Calu3 (cell line): ENCODE data around the gene SCYGR3. TPM values are rescaled to one million over a fixed set of nuclear protein-coding genes. Genes with fewer than 3 reads are reported as not detected.

Source experiments
- BruUV-seq: library from RNA; stranded (reverse); fragments of 400-500 nt; replicated peaks from 2 replicates; lab custom pipeline; 2021; lab: Mats Ljungman, UMichigan
- CTCF ChIA-PET: fragments of 300-600 bp; sonication (Branson Sonifier 250); formaldehyde crosslinking; loops from one replicate; lab custom pipeline; 2022; ENCODE audit warnings: antibody characterized with exemption; lab: Charles Lee
- DNase-seq: peaks from one replicate; pipeline ENCODE4 v3.0.0; 2022
- H3K27ac Mint-ChIP-seq: one replicate; pipeline ENCODE4 v1.8.0; 2022; ENCODE audit warnings: mixed read lengths; ENCODE audit not compliant: unreplicated experiment
- H3K27me3 Mint-ChIP-seq: one replicate; pipeline ENCODE4 v1.8.0; 2022; ENCODE audit warnings: mixed read lengths; ENCODE audit not compliant: unreplicated experiment
- H3K36me3 Mint-ChIP-seq: one replicate; pipeline ENCODE4 v1.8.0; 2022; ENCODE audit warnings: mild to moderate bottlenecking, moderate library complexity, mixed read lengths; ENCODE audit not compliant: insufficient read depth, unreplicated experiment
- H3K4me1 Mint-ChIP-seq: one replicate; pipeline ENCODE4 v1.8.0; 2022; ENCODE audit warnings: mild to moderate bottlenecking, low read depth, mixed read lengths; ENCODE audit not compliant: unreplicated experiment
- H3K4me3 Mint-ChIP-seq: one replicate; pipeline ENCODE4 v1.8.0; 2022; ENCODE audit warnings: mild to moderate bottlenecking, low read depth, moderate library complexity, mixed read lengths; ENCODE audit not compliant: unreplicated experiment
- H3K9me3 Mint-ChIP-seq: one replicate; pipeline ENCODE4 v1.8.0; 2022; ENCODE audit warnings: low read depth, mixed read lengths; ENCODE audit not compliant: unreplicated experiment
- intact Hi-C: fragments of 100-400 bp; cut with micrococcal nuclease; formaldehyde crosslinking; loops from one replicate; pipeline ENCODE4 v1.10.0; 2022; ENCODE audit not compliant: unreplicated experiment
- total RNA-seq: library from RNA; stranded (reverse); gene quantifications from 2 replicates; pipeline ENCODE4 v1.2.3, GENCODE V29; 2022
- TF ChIP-seq, protein P1 (sequence below): fragments of 200-600 bp; IDR thresholded peaks from one replicate; pipeline ENCODE4 v1.8.0; 2022; ENCODE audit warnings: antibody characterized with exemption; ENCODE audit not compliant: unreplicated experiment

Gene SCYGR3
- total RNA-seq, 1 experiment from 2014 or later: not detected

GRCh38 chr2:227610123-227610522 lies 4.5 kb downstream of the SCYGR3 start:
- no peak overlapping the region for H3K4me3 Mint-ChIP-seq
- peaks cover 14% of the 10 kb centered on the region for H3K4me1 Mint-ChIP-seq
- CTCF ChIA-PET: no interaction called here
- no peak for DNase-seq
- no peaks in the 10 kb centered on the region for H3K27me3 Mint-ChIP-seq
- no peaks in the 10 kb centered on the region for H3K36me3 Mint-ChIP-seq
- TF ChIP-seq, protein P1, sequence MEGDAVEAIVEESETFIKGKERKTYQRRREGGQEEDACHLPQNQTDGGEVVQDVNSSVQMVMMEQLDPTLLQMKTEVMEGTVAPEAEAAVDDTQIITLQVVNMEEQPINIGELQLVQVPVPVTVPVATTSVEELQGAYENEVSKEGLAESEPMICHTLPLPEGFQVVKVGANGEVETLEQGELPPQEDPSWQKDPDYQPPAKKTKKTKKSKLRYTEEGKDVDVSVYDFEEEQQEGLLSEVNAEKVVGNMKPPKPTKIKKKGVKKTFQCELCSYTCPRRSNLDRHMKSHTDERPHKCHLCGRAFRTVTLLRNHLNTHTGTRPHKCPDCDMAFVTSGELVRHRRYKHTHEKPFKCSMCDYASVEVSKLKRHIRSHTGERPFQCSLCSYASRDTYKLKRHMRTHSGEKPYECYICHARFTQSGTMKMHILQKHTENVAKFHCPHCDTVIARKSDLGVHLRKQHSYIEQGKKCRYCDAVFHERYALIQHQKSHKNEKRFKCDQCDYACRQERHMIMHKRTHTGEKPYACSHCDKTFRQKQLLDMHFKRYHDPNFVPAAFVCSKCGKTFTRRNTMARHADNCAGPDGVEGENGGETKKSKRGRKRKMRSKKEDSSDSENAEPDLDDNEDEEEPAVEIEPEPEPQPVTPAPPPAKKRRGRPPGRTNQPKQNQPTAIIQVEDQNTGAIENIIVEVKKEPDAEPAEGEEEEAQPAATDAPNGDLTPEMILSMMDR: no peak
- intact Hi-C loops: no loop called here
- no peaks in the 10 kb centered on the region for H3K9me3 Mint-ChIP-seq
- BruUV-seq: no TSS peak
- no peak overlapping the region for H3K27ac Mint-ChIP-seq

DNA sequence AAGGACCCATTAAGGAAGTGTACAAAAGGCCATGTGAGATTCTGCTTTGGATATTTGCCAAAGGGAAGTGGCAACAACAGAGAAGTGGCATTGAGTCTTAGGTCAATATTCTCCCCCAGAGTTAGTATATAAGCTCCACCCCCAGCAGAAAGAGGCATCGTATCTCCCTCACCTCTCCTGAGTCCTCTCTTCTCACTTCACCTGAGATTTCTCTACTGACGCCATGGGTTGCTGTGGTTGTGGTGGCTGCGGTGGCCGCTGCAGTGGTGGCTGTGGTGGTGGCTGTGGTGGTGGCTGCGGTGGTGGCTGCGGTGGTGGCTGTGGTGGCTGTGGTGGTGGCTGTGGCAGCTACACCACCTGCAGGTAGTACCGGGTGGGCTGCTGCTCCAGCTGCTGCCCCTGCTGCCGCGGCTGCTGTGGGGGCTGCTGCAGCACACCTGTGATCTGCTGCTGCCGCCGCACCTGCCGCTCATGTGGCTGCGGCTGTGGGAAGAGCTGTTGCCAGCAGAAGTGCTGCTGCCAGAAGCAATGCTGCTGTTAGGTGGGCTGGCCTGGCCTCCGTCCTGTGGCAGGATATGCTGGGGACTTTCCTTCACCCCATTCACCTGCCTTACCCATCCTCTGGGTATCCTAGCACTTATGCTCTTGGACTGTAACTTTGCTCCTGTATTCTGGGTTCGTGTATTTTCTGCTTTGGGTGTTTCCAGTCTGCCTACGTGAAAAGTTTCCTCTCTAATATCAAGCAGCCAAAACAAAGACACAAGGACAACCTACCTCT lies 5.9 kb downstream of the SCYGR3 start:
- no TSS peak for BruUV-seq
- DNase-seq: no peak
- Mint-ChIP-seq H3K36me3 (no peaks in the 10 kb centered on the region), H3K9me3 (no peaks in the 10 kb centered on the region), H3K4me1 (peaks cover 13% of the 10 kb centered on the region), H3K27ac (no peak overlapping the region), H3K4me3 (no peak overlapping the region), H3K27me3 (no peaks in the 10 kb centered on the region)
- CTCF ChIA-PET: no interaction called here
- TF ChIP-seq, protein P1: no peak
- intact Hi-C loops: no loop called here

DNA sequence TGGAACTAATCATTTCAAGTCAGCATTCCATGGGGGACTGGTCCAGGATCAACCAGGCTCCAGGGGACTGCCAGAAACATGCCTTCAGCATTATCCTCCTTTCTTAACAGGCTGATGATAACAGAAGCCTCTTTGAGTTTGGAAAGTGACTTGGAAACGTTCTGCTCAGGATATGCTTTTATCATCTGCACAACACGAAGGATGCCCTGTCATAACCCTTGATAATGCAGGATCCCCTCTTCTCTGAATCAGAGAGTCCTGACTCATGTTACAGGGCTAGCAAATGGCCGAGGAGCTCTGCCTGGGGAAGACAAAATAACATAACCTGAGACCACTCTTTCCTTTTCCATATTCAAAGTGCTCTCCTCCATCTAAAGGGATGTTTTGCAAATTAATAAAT lies 6.7 kb downstream of the SCYGR3 start:
- intact Hi-C loops: no loop called here
- no peaks in the 10 kb centered on the region for H3K36me3 Mint-ChIP-seq
- CTCF ChIA-PET: interaction anchor here (0.6 kb wide), 1 partner anchor 43 kb away, joined by 5 read pairs; no protein-coding TSS in a partner anchor
- no peak overlapping the region for H3K27ac Mint-ChIP-seq
- no peak for DNase-seq
- no peak overlapping the region for H3K4me3 Mint-ChIP-seq
- H3K4me1 Mint-ChIP-seq: peaks cover 5% of the 10 kb centered on the region
- TF ChIP-seq, protein P1: no peak
- BruUV-seq: no TSS peak
- H3K27me3 Mint-ChIP-seq: no peaks in the 10 kb centered on the region
- no peaks in the 10 kb centered on the region for H3K9me3 Mint-ChIP-seq

- Mint-ChIP-seq H3K9me3 (no peaks in the 10 kb centered on the region), H3K27ac (no peak overlapping the region), H3K27me3 (no peaks in the 10 kb centered on the region), H3K4me3 (no peak overlapping the region), H3K4me1 (no peaks in the 10 kb centered on the region), H3K36me3 (no peaks in the 10 kb centered on the region)
- intact Hi-C loops: no loop called here
- CTCF ChIA-PET: interaction anchor here (0.6 kb wide), 1 partner anchor 14 kb away, joined by 3 read pairs; no protein-coding TSS in a partner anchor
- BruUV-seq: no TSS peak
- TF ChIP-seq, protein P1: no peak
- DNase-seq: no peak
These were observed 8.2 kb downstream of the SCYGR3 start for GRCh38 chr2:227606476-227606875.
